ENCODE measurements around the gene SCAP. TPM values are rescaled to one million over a fixed set of nuclear protein-coding genes. Genes with fewer than 3 reads are reported as not detected.

The SCAP gene
- total and polyA plus RNA-seq, 2 experiments from 2014 or later: 87.6 to 140 TPM

- Histone ChIP-seq H3K4me1 (ENCODE audit: low read depth) (peaks cover 7% of the 10 kb centered on the region), H3K27me3 (no peaks in the 10 kb centered on the region), H3K9me3 (ENCODE audit: low read depth) (no peaks in the 10 kb centered on the region), H3K27ac (peak overlapping the region; percentile 88), H3K36me3 (no peaks in the 10 kb centered on the region), H3K4me3 (peak overlapping the region; percentile 79)
- no peak for TF ChIP-seq CTCF (IDR thresholded peaks at IDR 0.05; ENCODE audit: low read depth, low read length)
- no peak for DNase-seq (ENCODE audit: low read depth in 1 of 2, low spot score in 1 of 2)
Observed at GRCh38 chr3:47379411-47379899, 96.3 kb downstream of the SCAP start.

GRCh38 chr3:47378869-47379268, 96.9 kb downstream of the SCAP start:
- H3K36me3 ChIP-seq: no peaks in the 10 kb centered on the region
- DNase-seq (ENCODE audit: low read depth in 1 of 2, low spot score in 1 of 2): no peak
- TF ChIP-seq CTCF (IDR thresholded peaks at IDR 0.05; ENCODE audit: low read depth, low read length): no peak
- no peak overlapping the region for H3K27ac ChIP-seq
- no peaks in the 10 kb centered on the region for H3K27me3 ChIP-seq
- peaks cover 7% of the 10 kb centered on the region for H3K4me1 ChIP-seq (ENCODE audit: low read depth)
- H3K9me3 ChIP-seq (ENCODE audit: low read depth): no peaks in the 10 kb centered on the region
- H3K4me3 ChIP-seq: no peak overlapping the region

DNA sequence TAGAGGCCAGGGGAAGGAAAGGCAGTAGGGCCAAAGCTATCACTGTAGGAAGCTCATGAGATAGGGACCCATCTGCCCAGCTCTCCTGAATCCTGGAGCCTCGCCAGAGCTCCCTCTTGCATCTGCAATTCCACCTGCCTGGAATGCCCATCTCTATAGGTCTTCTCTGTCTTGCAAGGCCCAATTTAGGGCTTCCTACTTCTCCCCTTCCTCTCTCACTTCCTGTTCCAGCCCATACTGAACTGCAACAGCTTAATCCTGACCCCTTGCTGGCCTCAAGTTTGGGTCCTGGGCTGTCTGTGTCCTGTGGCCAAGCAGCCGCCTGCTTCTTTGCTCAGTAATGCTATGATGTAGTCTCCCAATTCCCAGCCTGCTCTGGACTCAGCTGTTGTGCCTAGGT, 98.6 kb downstream of the SCAP start:
- Histone ChIP-seq H3K4me1 (ENCODE audit: low read depth) (peaks cover 7% of the 10 kb centered on the region), H3K9me3 (ENCODE audit: low read depth) (no peaks in the 10 kb centered on the region), H3K27me3 (no peaks in the 10 kb centered on the region), H3K4me3 (no peak overlapping the region), H3K27ac (no peak overlapping the region), H3K36me3 (no peaks in the 10 kb centered on the region)
- DNase-seq (ENCODE audit: low read depth in 1 of 2, low spot score in 1 of 2): no peak
- no peak for TF ChIP-seq CTCF (IDR thresholded peaks at IDR 0.05; ENCODE audit: low read depth, low read length)

GRCh38 chr3:47376393-47376792, 99.3 kb downstream of the SCAP start:
- H3K27ac ChIP-seq: no peak overlapping the region
- no peaks in the 10 kb centered on the region for H3K27me3 ChIP-seq
- no peak overlapping the region for H3K4me3 ChIP-seq
- DNase-seq (ENCODE audit: low read depth in 1 of 2, low spot score in 1 of 2): no peak
- no peaks in the 10 kb centered on the region for H3K36me3 ChIP-seq
- peaks cover 7% of the 10 kb centered on the region for H3K4me1 ChIP-seq (ENCODE audit: low read depth)
- H3K9me3 ChIP-seq (ENCODE audit: low read depth): no peaks in the 10 kb centered on the region
- TF ChIP-seq CTCF (IDR thresholded peaks at IDR 0.05; ENCODE audit: low read depth, low read length): no peak

DNA sequence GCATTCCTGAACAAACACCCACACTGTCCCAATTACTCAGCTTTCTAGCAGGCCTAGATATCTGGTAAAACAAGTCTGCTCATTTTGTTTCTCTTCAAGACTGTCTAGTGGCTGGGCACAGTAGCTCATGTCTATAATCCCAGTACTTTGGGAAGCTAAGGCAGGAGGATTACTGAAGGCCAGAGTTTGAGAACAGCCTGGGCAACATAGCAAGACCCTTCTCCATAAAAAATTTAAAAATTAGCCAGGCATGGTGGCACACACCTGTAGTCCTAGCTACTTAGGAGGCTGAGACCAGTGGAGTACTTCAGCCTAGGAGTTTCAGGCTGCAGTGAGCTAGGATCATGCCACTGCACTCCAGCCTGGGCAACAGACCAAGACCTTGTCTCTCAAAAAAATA, 101.2 kb downstream of the SCAP start:
- TF ChIP-seq CTCF (IDR thresholded peaks at IDR 0.05; ENCODE audit: low read depth, low read length): no peak
- no peak for DNase-seq (ENCODE audit: low read depth in 1 of 2, low spot score in 1 of 2)
- Histone ChIP-seq H3K4me3 (no peak overlapping the region), H3K4me1 (ENCODE audit: low read depth) (peaks cover 3% of the 10 kb centered on the region), H3K27ac (no peak overlapping the region), H3K27me3 (no peaks in the 10 kb centered on the region), H3K36me3 (no peaks in the 10 kb centered on the region), H3K9me3 (ENCODE audit: low read depth) (no peaks in the 10 kb centered on the region)

All from cardiac muscle cell (in vitro differentiated cells and primary cell).